Breast epithelium (tissue), 4 donors: ENCODE measurements around the gene CHST15. TPM values are rescaled to one million over a fixed set of nuclear protein-coding genes. Genes with fewer than 3 reads are reported as not detected.
A peak's percentile ranks its signal among the peaks of the same experiment; 100 is the strongest.

Experiments used
- DNase-seq, 2 donors: peaks; one replicate each; pipeline ENCODE4 v3.0.0-alpha.2; 2019; ENCODE audit warnings: low spot score in 2 of 2
- H3K27ac ChIP-seq, 2 donors: fragments of 200-600 bp; sonication (generic) in 1 of 2; one replicate each; pipeline ENCODE4 v1.5.1; 2016 to 2019; ENCODE audit warnings: mild to moderate bottlenecking in 1 of 2
- H3K27me3 ChIP-seq, 2 donors: fragments of 200-600 bp; sonication (generic) in 1 of 2; one replicate each; pipeline versions ENCODE4 v1.5.1 to v1.6.0; 2017 to 2019; ENCODE audit warnings: control low read depth in 1 of 2, mild to moderate bottlenecking in 1 of 2
- H3K36me3 ChIP-seq: fragments of 200-600 bp; one replicate; pipeline ENCODE4 v1.5.1; 2019
- H3K4me1 ChIP-seq, 2 donors: fragments of 200-600 bp; sonication (generic); one replicate each; pipeline ENCODE4 v1.5.1; 2016 to 2019; ENCODE audit warnings: control low read depth in 1 of 2
- H3K4me3 ChIP-seq, 3 donors: fragments of 200-600 bp; sonication (generic); 1 replicate in 2 of 3; 2 replicates in 1 of 3; pipeline ENCODE4 v1.5.1; 2016 to 2019; ENCODE audit warnings: mild to moderate bottlenecking in 3 of 3, moderate library complexity in 2 of 3
- H3K9me3 ChIP-seq, 2 donors: fragments of 200-600 bp; sonication (generic) in 1 of 2; one replicate each; pipeline ENCODE4 v1.5.1; 2016 to 2019; ENCODE audit warnings: control low read depth in 1 of 2
- CTCF ChIP-seq, 3 donors: fragments of 450-650 bp; IDR thresholded peaks; one replicate each; pipeline ENCODE4 v1.5.1; 2016 to 2017; ENCODE audit warnings: antibody characterized with exemption in 3 of 3, mild to moderate bottlenecking in 3 of 3, moderate library complexity in 3 of 3
- POLR2A ChIP-seq: fragments of 450-650 bp; IDR thresholded peaks from one replicate; pipeline ENCODE4 v1.6.1; 2016; ENCODE audit warnings: antibody characterized with exemption, mild to moderate bottlenecking, moderate library complexity
- POLR2AphosphoS5 ChIP-seq, 3 donors: sonication (generic); formaldehyde crosslinking; IDR thresholded peaks; one replicate each; pipeline ENCODE4 v1.6.1; 2017; ENCODE audit warnings: antibody characterized with exemption in 3 of 3
- intact Hi-C: fragments of 100-400 bp; cut with DNase I; formaldehyde crosslinking; loops from one replicate; pipeline ENCODE4 v1.15.1; 2023; ENCODE audit warnings: low total_unique reads
- total RNA-seq, 3 donors: library from RNA; depleted of rRNA; stranded (reverse); fragments of >200 nt; gene quantifications; one replicate each; pipeline ENCODE4 v1.1.0, GENCODE V29; 2016

CHST15 gene, protein sequence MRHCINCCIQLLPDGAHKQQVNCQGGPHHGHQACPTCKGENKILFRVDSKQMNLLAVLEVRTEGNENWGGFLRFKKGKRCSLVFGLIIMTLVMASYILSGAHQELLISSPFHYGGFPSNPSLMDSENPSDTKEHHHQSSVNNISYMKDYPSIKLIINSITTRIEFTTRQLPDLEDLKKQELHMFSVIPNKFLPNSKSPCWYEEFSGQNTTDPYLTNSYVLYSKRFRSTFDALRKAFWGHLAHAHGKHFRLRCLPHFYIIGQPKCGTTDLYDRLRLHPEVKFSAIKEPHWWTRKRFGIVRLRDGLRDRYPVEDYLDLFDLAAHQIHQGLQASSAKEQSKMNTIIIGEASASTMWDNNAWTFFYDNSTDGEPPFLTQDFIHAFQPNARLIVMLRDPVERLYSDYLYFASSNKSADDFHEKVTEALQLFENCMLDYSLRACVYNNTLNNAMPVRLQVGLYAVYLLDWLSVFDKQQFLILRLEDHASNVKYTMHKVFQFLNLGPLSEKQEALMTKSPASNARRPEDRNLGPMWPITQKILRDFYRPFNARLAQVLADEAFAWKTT
- total RNA-seq, result 10 to 100 TPM; 19.0 to 57.8 (median 56.4) TPM

DNA sequence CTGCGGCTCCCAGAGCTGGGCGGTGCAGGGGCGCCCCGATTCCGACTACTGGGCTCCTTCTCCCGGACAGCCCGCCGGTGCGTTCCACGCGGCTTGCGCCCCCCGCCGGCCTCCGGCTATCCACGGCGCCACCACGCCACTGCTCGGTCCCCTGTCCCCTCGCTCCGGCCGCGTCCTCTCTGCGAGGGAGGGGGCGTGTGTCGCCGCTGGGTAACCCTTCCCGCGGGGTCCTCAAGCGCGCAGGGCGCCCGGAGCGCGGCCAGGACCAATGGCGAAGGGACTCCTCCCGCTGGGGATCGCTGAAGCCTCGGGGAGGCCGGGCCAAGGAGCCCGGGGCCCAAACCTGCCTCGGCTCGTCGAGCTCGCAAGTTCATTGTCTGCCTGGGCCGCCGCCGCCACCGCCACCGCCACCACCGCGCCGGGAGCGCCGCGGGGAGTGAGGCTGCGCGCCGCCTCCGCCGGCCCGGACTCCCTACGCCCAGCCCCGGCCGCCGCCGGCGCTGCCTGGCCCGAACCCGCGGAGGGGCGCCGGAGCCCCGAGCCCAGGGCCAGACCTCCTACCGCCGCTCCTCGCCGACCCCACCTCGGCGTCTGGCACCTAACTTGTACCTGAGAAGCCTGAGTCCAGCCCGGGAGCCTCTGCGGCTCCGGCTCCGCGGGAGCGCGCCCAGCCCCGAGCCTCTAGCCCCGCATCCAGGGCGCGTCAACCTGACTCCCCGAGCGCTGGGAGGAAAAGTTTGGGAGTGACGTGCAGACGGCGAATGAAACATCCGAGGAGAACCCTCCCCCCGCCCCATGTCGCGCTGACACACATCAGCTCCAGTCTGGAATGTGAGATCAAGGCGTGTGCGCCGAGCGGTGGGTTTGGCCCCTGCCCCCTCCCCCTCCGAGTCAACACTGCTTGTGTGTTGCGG, at the start of gene CHST15:
Gene CHST15, minus strand, starts transcription at position 739 of the 914 bp plus-strand sequence. CDS start 47,386 bp downstream, outside the sequence.
- H3K36me3 ChIP-seq, result no peaks in the 10 kb centered on the region
- H3K4me1 ChIP-seq, result no peaks in the 10 kb centered on the region
- intact Hi-C loops, result no loop called here
- peak within 1 kb of the TSS; percentile 56 to 99 (median 75) for H3K4me3 ChIP-seq
- H3K27ac ChIP-seq, result peak within 1 kb of the TSS; percentile 88 to 99
- TF ChIP-seq POLR2A (peak; percentile 76), POLR2AphosphoS5 (IDR thresholded peaks at IDR 0.05) (peak; percentile 19 to 37 (median 22)), CTCF (IDR thresholded peaks at IDR 0.05) (peak in 1 of 3 donors; percentile 10)
- DNase-seq, result peak; percentile 53 to 72
- no peaks in the 10 kb centered on the region for H3K9me3 ChIP-seq
- H3K27me3 ChIP-seq, result no peaks in the 10 kb centered on the region

DNA sequence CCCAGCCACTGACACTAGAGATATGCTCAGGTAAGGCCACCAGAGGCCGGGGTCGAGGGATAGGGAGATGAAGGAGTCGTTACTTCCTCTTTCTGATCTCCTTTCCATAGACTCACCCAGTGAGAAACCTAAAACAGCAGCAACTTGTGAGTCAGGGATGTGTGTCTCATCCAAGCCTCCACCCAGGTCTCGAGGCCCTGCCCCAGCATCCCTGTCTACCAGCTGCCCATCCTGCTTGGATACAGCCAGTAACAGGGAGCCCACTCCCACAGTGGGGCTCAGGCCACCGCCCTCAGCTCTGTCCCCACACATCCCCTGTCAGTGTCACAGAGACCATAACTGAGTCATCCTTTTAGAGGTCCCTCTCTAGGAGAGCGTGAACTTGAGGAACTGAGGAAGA, 49.6 kb upstream of the CHST15 start:
- no peak for TF ChIP-seq POLR2A
- TF ChIP-seq CTCF (IDR thresholded peaks at IDR 0.05), result no peak
- intact Hi-C loops, result no loop called here
- no peaks in the 10 kb centered on the region for H3K27me3 ChIP-seq
- H3K27ac ChIP-seq, result peak overlapping the region in 1 of 2 donors; percentile 43
- H3K4me1 ChIP-seq, result peaks cover 6 to 7% of the 10 kb centered on the region in 2 donors
- H3K9me3 ChIP-seq, result peaks cover 0 to 3% of the 10 kb centered on the region in 2 donors
- peak overlapping the region in 1 of 3 donors; percentile 3 for H3K4me3 ChIP-seq
- no peaks in the 10 kb centered on the region for H3K36me3 ChIP-seq
- no peak for DNase-seq

GRCh38 chr10:124142006-124142739, 48.8 kb upstream of the CHST15 start:
- intact Hi-C loops, result no loop called here
- Histone ChIP-seq H3K4me3 (no peak overlapping the region), H3K9me3 (peaks cover 0 to 3% of the 10 kb centered on the region in 2 donors), H3K27me3 (no peaks in the 10 kb centered on the region), H3K4me1 (peaks cover 6 to 8% of the 10 kb centered on the region in 2 donors), H3K27ac (peak overlapping the region in 1 of 2 donors; percentile 43), H3K36me3 (no peaks in the 10 kb centered on the region)
- TF ChIP-seq CTCF (IDR thresholded peaks at IDR 0.05), result no peak
- TF ChIP-seq POLR2AphosphoS5 (IDR thresholded peaks at IDR 0.05), result no peak
- no peak for TF ChIP-seq POLR2A
- no peak for DNase-seq

DNA sequence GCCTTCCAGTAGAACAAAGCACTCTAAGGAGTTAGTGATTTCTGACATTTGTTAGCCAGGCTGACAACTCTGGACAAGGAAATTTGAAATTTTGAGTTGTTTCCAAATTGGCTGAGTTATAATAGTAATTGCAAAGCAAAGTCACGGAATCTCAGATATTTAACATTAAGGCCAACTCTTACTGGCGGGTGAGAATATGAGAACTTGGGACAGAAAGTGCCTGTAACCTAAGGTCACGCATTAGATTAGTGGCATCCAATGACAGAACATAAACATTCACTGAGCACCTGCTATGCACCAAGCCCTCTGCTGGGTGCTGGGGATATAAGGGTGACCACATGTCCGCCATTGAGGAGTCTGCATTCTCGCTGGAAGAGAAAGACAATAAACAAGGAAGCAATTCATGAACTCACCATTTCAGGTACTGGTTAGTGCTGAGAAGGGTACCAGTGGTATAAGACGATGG, 45.5 kb upstream of the CHST15 start:
- peaks cover 0 to 8% of the 10 kb centered on the region in 2 donors for H3K4me1 ChIP-seq
- TF ChIP-seq POLR2A (no peak), CTCF (IDR thresholded peaks at IDR 0.05) (no peak), POLR2AphosphoS5 (IDR thresholded peaks at IDR 0.05) (peak in 1 of 3 donors; percentile 0)
- no peaks in the 10 kb centered on the region for H3K36me3 ChIP-seq
- H3K9me3 ChIP-seq, result peaks cover 0 to 3% of the 10 kb centered on the region in 2 donors
- H3K4me3 ChIP-seq, result no peak overlapping the region
- no peaks in the 10 kb centered on the region for H3K27me3 ChIP-seq
- DNase-seq, result no peak
- peak overlapping the region; percentile 58 to 85 for H3K27ac ChIP-seq
- intact Hi-C loops, result no loop called here
